ENCODE data around the gene RPL21. TPM values are rescaled to one million over a fixed set of nuclear protein-coding genes. Genes with fewer than 3 reads are reported as not detected.

RPL21 gene
- 753 and 1,263 TPM in 2 replicates for total RNA-seq

DNA sequence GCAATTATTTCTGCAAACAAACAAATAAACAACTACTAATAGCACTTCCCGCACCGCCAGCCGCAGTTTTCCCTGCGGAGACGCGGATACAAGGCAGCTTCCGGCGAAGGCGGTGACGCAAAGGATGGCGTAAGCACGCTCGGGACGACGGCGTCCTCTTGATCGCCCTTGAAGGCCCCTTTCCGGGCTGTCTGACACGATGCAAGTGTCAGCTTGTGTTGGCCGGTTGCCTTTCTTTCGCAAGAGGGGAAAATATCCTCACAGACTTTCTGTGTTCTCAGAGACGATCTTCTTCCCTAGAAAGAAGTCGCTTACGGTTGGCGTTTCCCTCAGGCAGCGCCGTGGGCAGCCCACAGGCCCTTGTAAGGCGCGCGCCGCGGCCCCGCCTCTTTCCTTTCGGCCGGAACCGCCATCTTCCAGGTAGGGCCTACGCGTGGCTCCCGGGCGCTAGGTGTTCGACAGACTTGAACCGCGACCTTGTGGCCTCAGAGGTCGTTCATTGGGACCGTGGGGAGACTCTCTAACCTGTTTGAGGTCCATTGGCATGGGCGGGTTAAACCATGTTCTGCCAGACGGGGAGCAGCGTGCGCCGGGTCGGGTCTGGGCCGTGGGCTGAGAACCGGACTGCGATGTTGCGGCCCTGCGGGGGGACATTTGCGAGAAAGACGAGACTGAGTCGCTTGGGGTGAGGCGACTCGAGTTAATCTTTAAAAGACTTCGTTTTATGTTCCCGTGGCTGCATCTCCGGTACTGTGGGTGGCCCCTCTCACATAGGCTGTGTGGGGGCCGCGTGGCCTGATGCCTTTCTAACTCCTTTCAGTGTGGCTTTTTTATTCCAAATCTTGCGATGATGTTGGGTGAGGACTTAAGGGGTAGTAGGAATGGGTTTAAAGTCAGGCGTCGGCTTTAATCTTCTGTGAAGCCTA lies at the start of gene RPL21:
Gene RPL21, plus strand, starts transcription at position 393 of the 926 bp plus-strand sequence. CDS start 2,219 bp downstream, outside the sequence.

DNA sequence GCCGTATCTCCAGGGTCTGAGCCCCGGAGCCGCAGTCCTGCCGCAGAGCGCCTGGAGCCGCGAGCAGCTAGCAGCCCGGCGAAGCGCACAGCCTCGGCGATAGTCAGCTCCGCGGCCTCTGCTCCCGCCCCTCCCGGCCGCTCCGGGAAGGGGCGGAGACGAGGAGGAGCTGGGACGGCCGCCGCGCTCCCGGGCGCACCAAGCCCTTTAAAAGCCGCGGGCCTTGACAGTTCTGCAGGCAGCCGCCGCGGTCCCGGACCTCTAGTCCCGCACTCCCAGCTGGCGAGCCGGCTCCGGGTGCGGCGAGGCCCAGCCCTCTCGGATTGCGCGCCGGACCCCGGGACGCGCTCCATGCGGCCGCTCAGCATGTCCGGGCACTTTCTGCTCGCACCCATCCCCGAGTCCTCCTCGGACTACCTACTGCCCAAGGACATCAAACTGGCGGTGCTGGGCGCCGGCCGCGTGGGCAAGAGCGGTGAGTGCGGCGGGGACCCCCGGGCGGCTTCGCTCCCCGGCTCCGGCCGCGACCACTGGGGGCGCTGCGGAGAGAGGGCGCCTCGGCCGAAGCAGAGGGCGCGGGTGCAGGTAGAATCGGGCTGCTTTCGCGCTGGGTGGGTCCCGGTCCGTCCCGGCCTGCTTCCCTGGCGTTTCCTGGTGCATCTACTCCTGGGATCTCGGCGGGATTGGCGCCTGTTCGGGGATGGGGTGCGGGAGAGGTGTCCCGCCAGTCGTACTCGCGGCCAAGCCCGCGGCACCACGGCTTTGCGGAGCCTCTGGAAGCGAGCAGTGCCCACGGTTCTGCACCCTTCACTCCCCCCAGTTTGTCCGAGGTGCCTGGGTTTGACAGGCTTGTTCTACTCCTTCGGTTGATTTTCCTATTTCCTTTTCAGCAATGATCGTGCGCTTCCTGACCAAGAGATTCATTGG lies 19.5 kb downstream of the RPL21 start, which contains the start of gene RASL11A:
Gene RASL11A, plus strand, starts transcription at position 237 of the 927 bp plus-strand sequence. Its CDS starts 115 bp downstream, at position 352.

Other genes starting within 250 kb of the RPL21 start
- 20.5 and 24.6 TPM in 2 replicates for gene USP12, start 79.7 kb upstream of the RPL21 start, total RNA-seq
- gene RASL11A, start 19.3 kb downstream of the RPL21 start, total RNA-seq = 0.72 and 0.85 TPM in 2 replicates
- 135 and 150 TPM in 2 replicates for gene GTF3A, start 173.1 kb downstream of the RPL21 start, total RNA-seq
- gene MTIF3, start 199.0 kb downstream of the RPL21 start, total RNA-seq = 57.4 and 71.4 TPM in 2 replicates

All from tracheal epithelial cell (primary cell).